ENCODE results near the gene GATAD2A. TPM values are rescaled to one million over a fixed set of nuclear protein-coding genes. Genes with fewer than 3 reads are reported as not detected.
"Not testable (repeated sequence)": the region's sequence is repeated elsewhere in the genome, so short reads cannot be mapped to it uniquely, and the experiment has no call there.

The GATAD2A gene
- total and polyA plus RNA-seq, 4 donors, result 7.1 to 23.7 (median 18.2) TPM

DNA sequence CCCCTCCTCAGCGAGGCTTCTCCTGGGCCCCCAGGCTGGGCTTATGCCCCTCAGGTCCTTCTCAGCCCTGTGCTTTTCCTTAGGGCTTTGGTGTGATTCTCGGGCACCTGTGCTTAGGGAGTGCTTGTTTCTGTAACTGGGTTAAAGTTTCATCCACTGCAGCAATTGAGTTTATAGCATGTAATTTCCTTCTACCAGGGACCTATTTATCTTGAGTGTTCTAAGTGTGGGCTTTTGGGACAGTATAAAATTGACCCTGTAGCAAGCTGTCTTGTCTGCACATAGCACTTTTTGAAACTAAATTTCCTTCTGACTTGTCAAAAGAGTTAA, 47.6 kb downstream of the GATAD2A start:
- Histone ChIP-seq H3K4me1 (ENCODE audit: control insufficient read depth in 4 of 4, insufficient read depth in 4 of 4, low read length in 3 of 4) (peaks cover 0 to 7% (median 2%) of the 10 kb centered on the region in 4 donors), H3K36me3 (ENCODE audit: control insufficient read depth in 4 of 4, insufficient read depth in 3 of 4, low read depth in 1 of 4, low read length in 3 of 4) (no peaks in the 10 kb centered on the region), H3K4me3 (ENCODE audit: low read depth in 1 of 3, low read length in 3 of 3) (no peak overlapping the region), H3K27ac (ENCODE audit: low read depth in 1 of 2, low read length in 2 of 2) (peak overlapping the region in 1 of 2 donors; percentile 21), H3K9ac (ENCODE audit: low read depth in 1 of 2, low read length in 2 of 2) (no peak overlapping the region), H3K27me3 (ENCODE audit: control insufficient read depth in 4 of 4, insufficient read depth in 4 of 4, low read length in 3 of 4) (no peaks in the 10 kb centered on the region), H3K9me3 (ENCODE audit: control insufficient read depth in 4 of 4, low read length in 3 of 4) (no peaks in the 10 kb centered on the region)
- 82% methylated on average over 2 of the region's 2 CpGs for WGBS
- no peak for DNase-seq (ENCODE audit: low spot score)
- TF ChIP-seq, protein P1, sequence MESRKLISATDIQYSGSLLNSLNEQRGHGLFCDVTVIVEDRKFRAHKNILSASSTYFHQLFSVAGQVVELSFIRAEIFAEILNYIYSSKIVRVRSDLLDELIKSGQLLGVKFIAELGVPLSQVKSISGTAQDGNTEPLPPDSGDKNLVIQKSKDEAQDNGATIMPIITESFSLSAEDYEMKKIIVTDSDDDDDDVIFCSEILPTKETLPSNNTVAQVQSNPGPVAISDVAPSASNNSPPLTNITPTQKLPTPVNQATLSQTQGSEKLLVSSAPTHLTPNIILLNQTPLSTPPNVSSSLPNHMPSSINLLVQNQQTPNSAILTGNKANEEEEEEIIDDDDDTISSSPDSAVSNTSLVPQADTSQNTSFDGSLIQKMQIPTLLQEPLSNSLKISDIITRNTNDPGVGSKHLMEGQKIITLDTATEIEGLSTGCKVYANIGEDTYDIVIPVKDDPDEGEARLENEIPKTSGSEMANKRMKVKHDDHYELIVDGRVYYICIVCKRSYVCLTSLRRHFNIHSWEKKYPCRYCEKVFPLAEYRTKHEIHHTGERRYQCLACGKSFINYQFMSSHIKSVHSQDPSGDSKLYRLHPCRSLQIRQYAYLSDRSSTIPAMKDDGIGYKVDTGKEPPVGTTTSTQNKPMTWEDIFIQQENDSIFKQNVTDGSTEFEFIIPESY (IDR thresholded peaks at IDR 0.05), result no peak

DNA sequence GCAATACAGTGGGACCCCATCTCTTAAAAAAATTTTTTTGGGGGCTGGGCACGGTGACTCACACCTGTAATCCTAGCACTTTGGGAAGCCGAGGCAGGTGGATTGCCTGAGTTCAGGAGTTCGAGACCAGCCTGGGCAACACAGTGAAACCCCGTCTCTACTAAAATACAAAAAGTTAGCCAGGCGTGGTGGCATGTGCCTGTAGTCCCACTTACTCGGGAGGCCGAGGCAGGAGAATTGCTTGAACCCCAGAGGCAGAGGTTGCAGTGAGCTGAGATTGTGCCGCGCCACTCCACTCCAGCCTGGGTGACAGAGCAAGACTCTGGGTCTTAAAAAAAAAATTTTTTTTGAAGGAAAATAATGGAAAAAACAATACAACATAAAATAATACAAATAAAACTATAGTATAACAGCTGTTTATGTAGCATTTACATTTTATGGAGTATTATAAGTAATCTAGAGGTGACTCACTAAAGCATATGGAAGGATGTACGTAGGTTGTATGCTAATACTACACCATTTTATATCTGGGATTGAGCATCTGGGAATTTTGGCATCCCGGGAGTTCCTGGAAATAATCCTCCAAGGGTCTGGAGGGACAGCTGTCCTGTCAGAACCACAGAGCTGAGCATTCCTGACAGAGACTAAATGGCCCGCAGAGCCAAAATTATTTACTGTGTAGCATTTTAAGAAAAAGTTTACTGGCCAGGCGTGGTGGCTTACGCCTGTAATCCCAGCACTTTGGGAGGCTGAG, 49.9 kb downstream of the GATAD2A start:
- not testable (repeated sequence) for H3K9ac ChIP-seq (ENCODE audit: low read depth in 1 of 2, low read length in 2 of 2); H3K27me3 ChIP-seq (ENCODE audit: control insufficient read depth in 4 of 4, insufficient read depth in 4 of 4, low read length in 3 of 4); H3K27ac ChIP-seq (ENCODE audit: low read depth in 1 of 2, low read length in 2 of 2); H3K9me3 ChIP-seq (ENCODE audit: control insufficient read depth in 4 of 4, low read length in 3 of 4); H3K36me3 ChIP-seq (ENCODE audit: control insufficient read depth in 4 of 4, insufficient read depth in 3 of 4, low read depth in 1 of 4, low read length in 3 of 4); DNase-seq (ENCODE audit: low spot score); H3K4me3 ChIP-seq (ENCODE audit: low read depth in 1 of 3, low read length in 3 of 3)
- WGBS, result 98% methylated on average over 14 of the region's 14 CpGs
- peaks cover 3 to 27% (median 11%) of the 10 kb centered on the region in 4 donors for H3K4me1 ChIP-seq (ENCODE audit: control insufficient read depth in 4 of 4, insufficient read depth in 4 of 4, low read length in 3 of 4)

DNA sequence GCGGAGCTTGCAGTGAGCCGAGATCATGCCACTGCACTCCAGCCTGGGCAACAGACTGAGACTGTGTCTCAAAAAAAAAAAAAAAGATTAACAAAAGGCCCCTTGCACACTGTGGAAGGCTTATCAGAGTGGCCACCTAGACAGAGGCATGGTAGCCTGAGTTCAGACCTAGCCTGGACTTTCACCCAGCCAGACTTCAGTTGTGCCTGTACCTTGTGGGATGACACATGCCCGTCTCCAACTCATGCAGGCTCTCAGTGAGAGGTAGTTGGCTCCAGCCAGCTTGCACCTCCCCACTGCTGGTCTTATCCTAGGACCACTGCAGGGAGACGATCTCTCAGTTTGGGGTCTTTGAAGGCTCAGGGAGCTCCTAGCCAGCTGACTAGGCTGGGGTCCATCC, 52.2 kb downstream of the GATAD2A start:
- no peak for TF ChIP-seq YY1 (IDR thresholded peaks at IDR 0.05)
- TF ChIP-seq HNF4A (conservative IDR thresholded peaks at IDR 0.05), result no peak
- TF ChIP-seq FOXA1 (IDR thresholded peaks at IDR 0.05), result no peak
- TF ChIP-seq, protein P2, sequence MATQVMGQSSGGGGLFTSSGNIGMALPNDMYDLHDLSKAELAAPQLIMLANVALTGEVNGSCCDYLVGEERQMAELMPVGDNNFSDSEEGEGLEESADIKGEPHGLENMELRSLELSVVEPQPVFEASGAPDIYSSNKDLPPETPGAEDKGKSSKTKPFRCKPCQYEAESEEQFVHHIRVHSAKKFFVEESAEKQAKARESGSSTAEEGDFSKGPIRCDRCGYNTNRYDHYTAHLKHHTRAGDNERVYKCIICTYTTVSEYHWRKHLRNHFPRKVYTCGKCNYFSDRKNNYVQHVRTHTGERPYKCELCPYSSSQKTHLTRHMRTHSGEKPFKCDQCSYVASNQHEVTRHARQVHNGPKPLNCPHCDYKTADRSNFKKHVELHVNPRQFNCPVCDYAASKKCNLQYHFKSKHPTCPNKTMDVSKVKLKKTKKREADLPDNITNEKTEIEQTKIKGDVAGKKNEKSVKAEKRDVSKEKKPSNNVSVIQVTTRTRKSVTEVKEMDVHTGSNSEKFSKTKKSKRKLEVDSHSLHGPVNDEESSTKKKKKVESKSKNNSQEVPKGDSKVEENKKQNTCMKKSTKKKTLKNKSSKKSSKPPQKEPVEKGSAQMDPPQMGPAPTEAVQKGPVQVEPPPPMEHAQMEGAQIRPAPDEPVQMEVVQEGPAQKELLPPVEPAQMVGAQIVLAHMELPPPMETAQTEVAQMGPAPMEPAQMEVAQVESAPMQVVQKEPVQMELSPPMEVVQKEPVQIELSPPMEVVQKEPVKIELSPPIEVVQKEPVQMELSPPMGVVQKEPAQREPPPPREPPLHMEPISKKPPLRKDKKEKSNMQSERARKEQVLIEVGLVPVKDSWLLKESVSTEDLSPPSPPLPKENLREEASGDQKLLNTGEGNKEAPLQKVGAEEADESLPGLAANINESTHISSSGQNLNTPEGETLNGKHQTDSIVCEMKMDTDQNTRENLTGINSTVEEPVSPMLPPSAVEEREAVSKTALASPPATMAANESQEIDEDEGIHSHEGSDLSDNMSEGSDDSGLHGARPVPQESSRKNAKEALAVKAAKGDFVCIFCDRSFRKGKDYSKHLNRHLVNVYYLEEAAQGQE (IDR thresholded peaks at IDR 0.05), result no peak
- no peak for TF ChIP-seq SP1 (IDR thresholded peaks at IDR 0.05)
- TF ChIP-seq, protein P1 (IDR thresholded peaks at IDR 0.05), result no peak
- no peak for TF ChIP-seq HNF4G (IDR thresholded peaks at IDR 0.05)
- no peak for TF ChIP-seq RAD21 (IDR thresholded peaks at IDR 0.05)
- no peak for TF ChIP-seq JUND (IDR thresholded peaks at IDR 0.05)
- TF ChIP-seq NR2F2 (IDR thresholded peaks at IDR 0.05), result no peak
- DNase-seq (ENCODE audit: low spot score), result no peak
- peaks cover 9 to 46% (median 23%) of the 10 kb centered on the region in 4 donors for H3K4me1 ChIP-seq (ENCODE audit: control insufficient read depth in 4 of 4, insufficient read depth in 4 of 4, low read length in 3 of 4)
- 91% methylated on average over 4 of the region's 4 CpGs for WGBS
- H3K4me3 ChIP-seq (ENCODE audit: low read depth in 1 of 3, low read length in 3 of 3), result no peak overlapping the region
- H3K9ac ChIP-seq (ENCODE audit: low read depth in 1 of 2, low read length in 2 of 2), result no peak overlapping the region
- no peaks in the 10 kb centered on the region for H3K9me3 ChIP-seq (ENCODE audit: control insufficient read depth in 4 of 4, low read length in 3 of 4)
- no peaks in the 10 kb centered on the region for H3K27me3 ChIP-seq (ENCODE audit: control insufficient read depth in 4 of 4, insufficient read depth in 4 of 4, low read length in 3 of 4)
- no peak overlapping the region for H3K27ac ChIP-seq (ENCODE audit: low read depth in 1 of 2, low read length in 2 of 2)
- H3K36me3 ChIP-seq (ENCODE audit: control insufficient read depth in 4 of 4, insufficient read depth in 3 of 4, low read depth in 1 of 4, low read length in 3 of 4), result no peaks in the 10 kb centered on the region
